IMR-90 (cell line): ENCODE data around the gene VLDLR. TPM values are rescaled to one million over a fixed set of nuclear protein-coding genes. Genes with fewer than 3 reads are reported as not detected.

Source experiments
- ATAC-seq: fragments of 200-7000 bp; cut with Tn5 transposase; 2 replicates; pipeline ENCODE4 v1.9.1; 2020; ENCODE audit warnings: low read depth, mild to moderate bottlenecking, moderate library complexity
- BruUV-seq: library from RNA; stranded (reverse); fragments of 400-500 nt; replicated peaks from 2 replicates; lab custom pipeline; 2021; lab: Mats Ljungman, UMichigan
- CTCF ChIA-PET: fragments of 300-600 bp; formaldehyde crosslinking; extraction: SDS; loops from one replicate; lab custom pipeline; 2021; ENCODE audit warnings: antibody characterized with exemption; lab: Yijun Ruan, JAX
- POLR2A ChIA-PET: fragments of 300-600 bp; sonication (Branson Sonifier 250); formaldehyde crosslinking; loops from one replicate; lab custom pipeline; 2022; ENCODE audit warnings: antibody characterized with exemption; ENCODE audit not compliant: unreplicated experiment; lab: Charles Lee
- DNase-seq: peaks from one replicate; pipeline ENCODE4 v3.0.0; 2013
- H2AFZ ChIP-seq: replicated peaks from 2 replicates; pipeline ENCODE3; 2013; ENCODE audit warnings: low read length, mild to moderate bottlenecking; ENCODE audit not compliant: poor library complexity
- H2AK5ac ChIP-seq: 2 replicates; pipeline ENCODE4 v1.6.1; 2013; ENCODE audit warnings: low read depth, low read length, inconsistent platforms
- H2AK9ac ChIP-seq: replicated peaks from 2 replicates; pipeline ENCODE3; 2013; ENCODE audit warnings: mild to moderate bottlenecking, low read depth, low read length, moderate library complexity; ENCODE audit not compliant: poor library complexity
- H2BK120ac ChIP-seq: 2 replicates; pipeline ENCODE4 v1.6.1; 2013; ENCODE audit warnings: low read depth, low read length, inconsistent platforms
- H2BK15ac ChIP-seq: 3 replicates; pipeline ENCODE4 v1.6.1; 2013; ENCODE audit warnings: low read depth, low read length, inconsistent platforms
- H2BK20ac ChIP-seq: 2 replicates; pipeline ENCODE4 v1.6.1; 2013; ENCODE audit warnings: low read depth, mild to moderate bottlenecking, inconsistent platforms, low read length, moderate library complexity
- H2BK5ac ChIP-seq: 2 replicates; pipeline ENCODE4 v1.6.1; 2013; ENCODE audit warnings: mild to moderate bottlenecking, low read depth, low read length, inconsistent platforms; ENCODE audit not compliant: poor library complexity, severe bottlenecking
- H3K14ac ChIP-seq: replicated peaks from 2 replicates; pipeline ENCODE4 v1.6.1; 2013; ENCODE audit warnings: low read depth, low read length, inconsistent platforms
- H3K18ac ChIP-seq: 2 replicates; pipeline ENCODE4 v1.6.1; 2013; ENCODE audit warnings: low read depth, low read length, control low read depth
- H3K23ac ChIP-seq: 2 replicates; pipeline ENCODE4 v1.6.1; 2013; ENCODE audit warnings: low read depth, low read length, inconsistent platforms
- H3K27ac ChIP-seq: 2 replicates; pipeline ENCODE4 v1.5.1; 2013; ENCODE audit warnings: mild to moderate bottlenecking, control low read depth, low read length; ENCODE audit not compliant: insufficient read depth
- H3K27me3 ChIP-seq: 2 replicates; pipeline ENCODE4 v1.6.1; 2013; ENCODE audit warnings: low read length; ENCODE audit not compliant: control insufficient read depth, insufficient read depth
- H3K36me3 ChIP-seq: 2 replicates; pipeline ENCODE4 v1.6.1; 2013; ENCODE audit warnings: low read length, mixed read lengths; ENCODE audit not compliant: control insufficient read depth, insufficient read depth
- H3K4ac ChIP-seq: 2 replicates; pipeline ENCODE4 v1.6.1; 2013; ENCODE audit warnings: low read depth, low read length, inconsistent platforms
- H3K4me1 ChIP-seq: 2 replicates; pipeline ENCODE4 v1.6.1; 2013; ENCODE audit warnings: low read length, mixed read lengths; ENCODE audit not compliant: control insufficient read depth, insufficient read depth
- H3K4me2 ChIP-seq: 2 replicates; pipeline ENCODE4 v1.6.1; 2013; ENCODE audit warnings: low read depth, mild to moderate bottlenecking, control low read depth, low read length, moderate library complexity
- H3K4me3 ChIP-seq: 2 replicates; pipeline ENCODE4 v1.5.1; 2013; ENCODE audit warnings: low read depth, mild to moderate bottlenecking, control low read depth, low read length, moderate library complexity; ENCODE audit not compliant: insufficient read depth
- H3K56ac ChIP-seq: 2 replicates; pipeline ENCODE4 v1.6.1; 2013; ENCODE audit warnings: low read length, inconsistent platforms; ENCODE audit not compliant: insufficient read depth; ENCODE audit errors: extremely low read depth
- H3K79me1 ChIP-seq, 2 experiments: 2 replicates each; pipeline ENCODE4 v1.6.1; 2013; ENCODE audit warnings: low read length in 2 of 2, inconsistent platforms in 1 of 2, low read depth in 1 of 2
- H3K9ac ChIP-seq: 2 replicates; pipeline ENCODE4 v1.6.1; 2013; ENCODE audit warnings: low read depth, low read length, control low read depth
- H3K9me1 ChIP-seq: 2 replicates; pipeline ENCODE4 v1.6.1; 2013; ENCODE audit warnings: low read length, inconsistent platforms; ENCODE audit not compliant: insufficient read depth
- H3K9me3 ChIP-seq: 2 replicates; pipeline ENCODE4 v1.6.1; 2013; ENCODE audit warnings: low read length; ENCODE audit not compliant: control insufficient read depth, insufficient read depth
- H4K20me1 ChIP-seq: 2 replicates; pipeline ENCODE4 v1.6.1; 2013; ENCODE audit warnings: low read length, inconsistent platforms; ENCODE audit not compliant: insufficient read depth
- H4K5ac ChIP-seq: 2 replicates; pipeline ENCODE4 v1.6.1; 2013; ENCODE audit warnings: mild to moderate bottlenecking, low read depth, low read length, control low read depth
- H4K8ac ChIP-seq, 2 experiments: 2 replicates each; pipeline ENCODE4 v1.6.1; 2013; ENCODE audit warnings: low read depth in 2 of 2, low read length in 2 of 2, control low read depth in 1 of 2, inconsistent platforms in 1 of 2
- H4K91ac ChIP-seq: 2 replicates; pipeline ENCODE4 v1.6.1; 2013; ENCODE audit warnings: low read depth, low read length, inconsistent platforms; ENCODE audit not compliant: insufficient read depth
- BHLHE40 ChIP-seq: fragments of 150-350 bp; IDR thresholded peaks from 2 replicates; pipeline ENCODE4 v1.6.1; 2016; ENCODE audit warnings: mild to moderate bottlenecking, low read depth, low read length
- CEBPB ChIP-seq: IDR thresholded peaks from 2 replicates; pipeline ENCODE4 v1.6.1; 2012; ENCODE audit warnings: low read depth, low read length, improper control_type of control experiment
- FOS ChIP-seq: fragments of 150-350 bp; IDR thresholded peaks from 2 replicates; pipeline ENCODE4 v1.6.1; 2016; ENCODE audit warnings: low read depth, low read length
- MAFK ChIP-seq: IDR thresholded peaks from 2 replicates; pipeline ENCODE4 v1.6.1; 2012; ENCODE audit warnings: low read depth, low read length, improper control_type of control experiment
- MAZ ChIP-seq: IDR thresholded peaks from 2 replicates; pipeline ENCODE4 v1.6.1; 2012; ENCODE audit warnings: low read depth, mild to moderate bottlenecking, low read length, improper control_type of control experiment, moderate library complexity, borderline replicate concordance
- NFE2L2 ChIP-seq: fragments of 150-350 bp; IDR thresholded peaks from 2 replicates; pipeline ENCODE4 v1.6.1; 2016; ENCODE audit warnings: low read depth, mild to moderate bottlenecking, low read length
- RAD21 ChIP-seq: IDR thresholded peaks from 2 replicates; pipeline ENCODE4 v1.6.1; 2012; ENCODE audit warnings: low read length, improper control_type of control experiment
- RFX5 ChIP-seq: IDR thresholded peaks from 2 replicates; pipeline ENCODE4 v1.8.0; 2012; ENCODE audit warnings: low read depth, mild to moderate bottlenecking, low read length, moderate library complexity
- WGBS, 2 experiments: methylation state at CpG; one replicate each; pipeline versions ENCODE4 v1.1.5 to v1.1.7; 2013; ENCODE audit warnings: missing lambda C conversion rate in 2 of 2; ENCODE audit not compliant: insufficient read length in 1 of 2; ENCODE audit errors: extremely low coverage in 2 of 2; 5-methylcytosine and 5-hydroxymethylcytosine counted together
- dilution Hi-C: fragments of 300-500 bp; cut with HindIII; formaldehyde crosslinking; loops from one replicate; pipeline ENCODE4 v1.14.3; 2018; ENCODE audit warnings: low sequenced_read_pairs; ENCODE audit not compliant: unreplicated experiment
- in situ Hi-C: fragments of 300-500 bp; cut with MboI; formaldehyde crosslinking; loops from 3 replicates; pipeline ENCODE4 v1.14.3; 2019; ENCODE audit warnings: low sequenced_read_pairs, inconsistent platforms, mixed read lengths
- intact Hi-C: fragments of 100-400 bp; cut with micrococcal nuclease; formaldehyde crosslinking; loops from 2 replicates; pipeline ENCODE4 v1.10.0; 2022
- polyA plus RNA-seq, 3 experiments: library from polyadenylated mRNA; depleted of rRNA; stranded (reverse); fragments of >200 nt; gene quantifications; 2 replicates each; pipeline ENCODE4 v1.2.3, GENCODE V29; 2012; ENCODE audit warnings: low replicate concordance in 1 of 3
- total RNA-seq: library from RNA; depleted of rRNA; stranded (reverse); fragments of >200 nt; gene quantifications from 2 replicates; pipeline ENCODE4 v1.2.3, GENCODE V29; 2012
- TF ChIP-seq, protein P1 (sequence below): fragments of 150-350 bp; IDR thresholded peaks from 2 replicates; pipeline ENCODE4 v1.6.1; 2017; ENCODE audit warnings: mild to moderate bottlenecking, antibody characterized with exemption, low read length, low read depth
- TF ChIP-seq, protein P2 (sequence below): fragments of 150-350 bp; IDR thresholded peaks from 2 replicates; pipeline ENCODE4 v1.6.1; 2016; ENCODE audit warnings: low read depth, mild to moderate bottlenecking, low read length, moderate library complexity, borderline replicate concordance

The VLDLR gene
- total and polyA plus RNA-seq, 2 of the 4 experiments (the other 2 are of a cell fraction): 9.0 to 10.2 TPM

DNA sequence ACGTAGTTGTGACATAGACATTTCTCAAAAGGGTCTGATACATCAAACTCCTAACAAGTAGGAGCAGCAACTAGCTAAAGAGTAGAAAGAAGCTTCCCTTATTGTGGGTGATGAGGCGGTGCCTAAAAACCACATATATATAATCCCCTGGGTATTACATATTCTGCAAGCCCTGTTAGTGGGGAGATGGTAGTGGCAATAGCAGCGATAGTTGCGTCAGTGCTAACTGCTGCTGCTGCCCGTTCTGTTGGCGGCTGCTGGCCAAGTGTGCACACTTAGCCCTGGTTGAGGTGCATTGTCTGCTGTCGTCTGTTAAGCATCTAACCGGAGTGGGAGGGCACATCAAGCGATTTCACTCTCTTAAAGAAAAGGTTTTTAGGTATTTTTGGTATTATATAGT, 35.8 kb downstream of the VLDLR start:
- Histone ChIP-seq H3K4me2 (no peak overlapping the region), H2BK20ac (no peak overlapping the region), H3K18ac (no peak overlapping the region), H3K27me3 (no peaks in the 10 kb centered on the region), H4K8ac (no peak overlapping the region), H4K5ac (no peak overlapping the region), H3K4me1 (peaks cover 4% of the 10 kb centered on the region; the same call in 1 of the 2 replicates), H3K56ac (no peak overlapping the region), H2AK9ac (no peak overlapping the region), H3K14ac (no peak overlapping the region), H2BK15ac (no peak overlapping the region), H4K91ac (no peak overlapping the region), H3K79me1 (no peaks in the 10 kb centered on the region), H3K9me1 (peaks cover 3% of the 10 kb centered on the region; the same call in 1 of the 2 replicates), H3K36me3 (peaks cover 11% of the 10 kb centered on the region), H3K27ac (no peak overlapping the region), H3K4ac (no peak overlapping the region), H3K9ac (no peak overlapping the region), H3K9me3 (no peaks in the 10 kb centered on the region), H2AFZ (no peak overlapping the region), H2BK5ac (no peak overlapping the region), H2AK5ac (no peak overlapping the region), H4K20me1 (no peaks in the 10 kb centered on the region), H3K4me3 (no peak overlapping the region), H3K23ac (no peak overlapping the region), H2BK120ac (no peak overlapping the region)
- no peak for ATAC-seq
- no peak for TF ChIP-seq BHLHE40
- TF ChIP-seq RAD21: no peak
- TF ChIP-seq FOS: no peak
- TF ChIP-seq CEBPB: no peak
- no peak for TF ChIP-seq MAZ
- TF ChIP-seq, protein P1, sequence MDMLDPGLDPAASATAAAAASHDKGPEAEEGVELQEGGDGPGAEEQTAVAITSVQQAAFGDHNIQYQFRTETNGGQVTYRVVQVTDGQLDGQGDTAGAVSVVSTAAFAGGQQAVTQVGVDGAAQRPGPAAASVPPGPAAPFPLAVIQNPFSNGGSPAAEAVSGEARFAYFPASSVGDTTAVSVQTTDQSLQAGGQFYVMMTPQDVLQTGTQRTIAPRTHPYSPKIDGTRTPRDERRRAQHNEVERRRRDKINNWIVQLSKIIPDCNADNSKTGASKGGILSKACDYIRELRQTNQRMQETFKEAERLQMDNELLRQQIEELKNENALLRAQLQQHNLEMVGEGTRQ: no peak
- no peak for TF ChIP-seq MAFK
- no peak for TF ChIP-seq RFX5
- TF ChIP-seq, protein P2, sequence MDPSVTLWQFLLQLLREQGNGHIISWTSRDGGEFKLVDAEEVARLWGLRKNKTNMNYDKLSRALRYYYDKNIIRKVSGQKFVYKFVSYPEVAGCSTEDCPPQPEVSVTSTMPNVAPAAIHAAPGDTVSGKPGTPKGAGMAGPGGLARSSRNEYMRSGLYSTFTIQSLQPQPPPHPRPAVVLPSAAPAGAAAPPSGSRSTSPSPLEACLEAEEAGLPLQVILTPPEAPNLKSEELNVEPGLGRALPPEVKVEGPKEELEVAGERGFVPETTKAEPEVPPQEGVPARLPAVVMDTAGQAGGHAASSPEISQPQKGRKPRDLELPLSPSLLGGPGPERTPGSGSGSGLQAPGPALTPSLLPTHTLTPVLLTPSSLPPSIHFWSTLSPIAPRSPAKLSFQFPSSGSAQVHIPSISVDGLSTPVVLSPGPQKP: no peak
- no peak for TF ChIP-seq NFE2L2
- intact Hi-C loops (loop anchor here (5.0 to 10.0 kb wide), 2 partner anchors 147 to 180 kb away; no protein-coding TSS in a partner anchor), in situ Hi-C loops (no loop called here), dilution Hi-C loops (no loop called here)
- ChIA-PET CTCF (interaction anchor here (0.6 kb wide), 1 partner anchor 112 kb away, joined by 3 read pairs; no protein-coding TSS in a partner anchor), POLR2A (no interaction called here)
- no TSS peak for BruUV-seq
- no CpG with 5 or more reads among the region's 9 CpGs for WGBS, 2 experiments
- no peak for DNase-seq
